Measurements from ENCODE around the gene FRY.

DNA sequence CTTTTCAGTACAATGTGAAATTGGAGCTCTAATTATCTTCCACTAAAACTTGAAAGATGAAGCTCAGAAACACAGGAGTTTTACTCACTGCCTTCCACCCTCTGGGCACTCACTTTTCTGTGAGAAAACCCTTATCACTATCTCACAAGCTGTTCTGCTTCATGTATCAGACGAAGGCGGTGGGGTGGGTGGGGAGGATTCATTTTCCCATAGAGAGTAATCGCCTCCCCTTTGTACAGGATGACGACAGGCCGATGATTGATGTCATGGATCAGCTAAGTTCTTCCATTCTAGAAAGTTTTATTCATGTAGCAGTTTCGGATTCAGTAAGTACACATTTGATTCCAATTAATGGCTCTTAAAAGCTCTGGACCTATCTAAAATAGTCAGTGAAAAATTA, 143.7 kb downstream of the FRY start:
- TF ChIP-seq, protein P1, sequence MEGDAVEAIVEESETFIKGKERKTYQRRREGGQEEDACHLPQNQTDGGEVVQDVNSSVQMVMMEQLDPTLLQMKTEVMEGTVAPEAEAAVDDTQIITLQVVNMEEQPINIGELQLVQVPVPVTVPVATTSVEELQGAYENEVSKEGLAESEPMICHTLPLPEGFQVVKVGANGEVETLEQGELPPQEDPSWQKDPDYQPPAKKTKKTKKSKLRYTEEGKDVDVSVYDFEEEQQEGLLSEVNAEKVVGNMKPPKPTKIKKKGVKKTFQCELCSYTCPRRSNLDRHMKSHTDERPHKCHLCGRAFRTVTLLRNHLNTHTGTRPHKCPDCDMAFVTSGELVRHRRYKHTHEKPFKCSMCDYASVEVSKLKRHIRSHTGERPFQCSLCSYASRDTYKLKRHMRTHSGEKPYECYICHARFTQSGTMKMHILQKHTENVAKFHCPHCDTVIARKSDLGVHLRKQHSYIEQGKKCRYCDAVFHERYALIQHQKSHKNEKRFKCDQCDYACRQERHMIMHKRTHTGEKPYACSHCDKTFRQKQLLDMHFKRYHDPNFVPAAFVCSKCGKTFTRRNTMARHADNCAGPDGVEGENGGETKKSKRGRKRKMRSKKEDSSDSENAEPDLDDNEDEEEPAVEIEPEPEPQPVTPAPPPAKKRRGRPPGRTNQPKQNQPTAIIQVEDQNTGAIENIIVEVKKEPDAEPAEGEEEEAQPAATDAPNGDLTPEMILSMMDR (conservative IDR thresholded peaks at IDR 0.05): no peak
- TF ChIP-seq ZFX (IDR thresholded peaks at IDR 0.05): no peak

Data from C4-2B (cell line).